PC-9 (cell line): ENCODE results near the gene ELK4.

ENCODE experiments used
- CTCF ChIP-seq: fragments of 200-600 bp; sonication (generic); conservative IDR thresholded peaks from 2 replicates; pipeline ENCODE4 v1.6.1; 2017; ENCODE audit warnings: mixed run types, antibody characterized with exemption, mild to moderate bottlenecking, moderate library complexity
- EZH2 ChIP-seq: fragments of 200-600 bp; sonication (generic); IDR thresholded peaks from 2 replicates; pipeline ENCODE4 v1.8.0; 2017; ENCODE audit warnings: antibody characterized with exemption, low read depth

GRCh38 chr1:205593532-205593931 is 38.3 kb downstream of the ELK4 start:
- TF ChIP-seq CTCF (no peak), EZH2 (no peak)
